ENCODE data around the gene TMEM31.

DNA sequence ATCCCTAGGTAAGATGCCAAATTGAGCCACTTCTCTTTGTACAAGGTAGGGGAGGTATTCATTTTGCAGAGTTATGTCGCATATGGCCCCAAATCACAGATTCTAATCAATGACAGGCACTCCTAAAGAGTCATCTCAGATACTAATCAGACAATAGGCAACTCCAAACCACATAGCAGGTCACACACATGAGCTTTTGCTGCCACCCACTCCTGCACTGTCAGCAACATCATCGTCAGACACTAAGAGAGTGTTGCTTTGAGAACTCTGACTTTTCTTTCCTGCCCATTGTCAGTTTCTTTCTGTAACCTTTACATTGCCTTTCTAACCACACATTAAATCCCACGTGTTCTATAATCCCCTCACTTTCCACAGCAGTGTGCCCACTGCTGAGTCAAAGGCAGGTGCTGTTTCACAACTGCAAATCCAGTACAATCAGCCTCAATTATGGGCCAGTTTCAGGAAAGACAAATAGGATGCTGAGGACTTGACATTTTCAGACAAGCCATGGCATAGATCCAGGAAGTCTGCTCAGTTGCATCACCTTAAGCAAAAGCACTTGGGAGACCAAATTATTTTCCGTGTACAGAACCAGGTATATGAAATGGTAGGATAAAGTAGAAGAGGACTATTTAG, 23.5 kb downstream of the TMEM31 start:
- TF ChIP-seq POLR2A (IDR thresholded peaks at IDR 0.05): no peak
- TF ChIP-seq, protein P1, sequence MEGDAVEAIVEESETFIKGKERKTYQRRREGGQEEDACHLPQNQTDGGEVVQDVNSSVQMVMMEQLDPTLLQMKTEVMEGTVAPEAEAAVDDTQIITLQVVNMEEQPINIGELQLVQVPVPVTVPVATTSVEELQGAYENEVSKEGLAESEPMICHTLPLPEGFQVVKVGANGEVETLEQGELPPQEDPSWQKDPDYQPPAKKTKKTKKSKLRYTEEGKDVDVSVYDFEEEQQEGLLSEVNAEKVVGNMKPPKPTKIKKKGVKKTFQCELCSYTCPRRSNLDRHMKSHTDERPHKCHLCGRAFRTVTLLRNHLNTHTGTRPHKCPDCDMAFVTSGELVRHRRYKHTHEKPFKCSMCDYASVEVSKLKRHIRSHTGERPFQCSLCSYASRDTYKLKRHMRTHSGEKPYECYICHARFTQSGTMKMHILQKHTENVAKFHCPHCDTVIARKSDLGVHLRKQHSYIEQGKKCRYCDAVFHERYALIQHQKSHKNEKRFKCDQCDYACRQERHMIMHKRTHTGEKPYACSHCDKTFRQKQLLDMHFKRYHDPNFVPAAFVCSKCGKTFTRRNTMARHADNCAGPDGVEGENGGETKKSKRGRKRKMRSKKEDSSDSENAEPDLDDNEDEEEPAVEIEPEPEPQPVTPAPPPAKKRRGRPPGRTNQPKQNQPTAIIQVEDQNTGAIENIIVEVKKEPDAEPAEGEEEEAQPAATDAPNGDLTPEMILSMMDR (IDR thresholded peaks at IDR 0.05): no peak

All from esophagus squamous epithelium (tissue), 4 donors.